OCI-LY7 (cell line): Measurements from ENCODE around the gene SEMA3F. TPM values are rescaled to one million over a fixed set of nuclear protein-coding genes. Genes with fewer than 3 reads are reported as not detected.

ENCODE experiments used
- BruUV-seq: library from RNA; stranded (reverse); fragments of 400-500 nt; replicated peaks from 2 replicates; lab custom pipeline; 2021; lab: Mats Ljungman, UMichigan
- CTCF ChIA-PET: fragments of 300-600 bp; sonication (Branson Sonifier 250); formaldehyde crosslinking; loops from one replicate; lab custom pipeline; 2022; ENCODE audit warnings: antibody characterized with exemption; ENCODE audit not compliant: unreplicated experiment; lab: Charles Lee
- POLR2A ChIA-PET: fragments of 300-600 bp; sonication (Branson Sonifier 250); formaldehyde crosslinking; loops from one replicate; lab custom pipeline; 2022; ENCODE audit warnings: antibody characterized with exemption; lab: Charles Lee
- DNase-seq: peaks from one replicate; pipeline ENCODE4 v3.0.0-alpha.2; 2015; ENCODE audit warnings: low spot score
- H2AFZ ChIP-seq: fragments of 200-600 bp; sonication (generic), shearing (Covaris generic); 2 replicates; pipeline ENCODE4 v1.6.1; 2014; ENCODE audit warnings: mild to moderate bottlenecking, antibody characterized with exemption, low read length, moderate library complexity
- H3K27ac ChIP-seq: fragments of 200-600 bp; sonication (generic); 2 replicates; pipeline ENCODE4 v1.5.1; 2014; ENCODE audit warnings: mixed run types, low read depth, mild to moderate bottlenecking, moderate library complexity, low read length, inconsistent platforms; ENCODE audit not compliant: poor library complexity, severe bottlenecking
- H3K36me3 ChIP-seq: fragments of 200-600 bp; sonication (generic); 2 replicates; pipeline ENCODE4 v1.6.1; 2014; ENCODE audit warnings: mild to moderate bottlenecking, antibody characterized with exemption, low read length, moderate library complexity, mixed read lengths; ENCODE audit not compliant: insufficient read depth
- H3K4me1 ChIP-seq: fragments of 200-600 bp; sonication (generic); 2 replicates; pipeline ENCODE4 v1.5.1; 2014; ENCODE audit warnings: mild to moderate bottlenecking, low read length; ENCODE audit not compliant: insufficient read depth, poor library complexity, severe bottlenecking
- H3K4me2 ChIP-seq: fragments of 200-600 bp; sonication (generic); 2 replicates; pipeline ENCODE4 v1.6.1; 2014; ENCODE audit warnings: mild to moderate bottlenecking, low read length
- H3K4me3 ChIP-seq: fragments of 200-600 bp; sonication (generic); 2 replicates; pipeline ENCODE4 v1.5.1; 2014; ENCODE audit warnings: mild to moderate bottlenecking, low read depth, low read length; ENCODE audit not compliant: poor library complexity, severe bottlenecking
- H3K79me2 ChIP-seq: fragments of 200-600 bp; sonication (generic); 2 replicates; pipeline ENCODE4 v1.6.1; 2016; ENCODE audit warnings: low read depth, mild to moderate bottlenecking, low read length, moderate library complexity, mixed read lengths; ENCODE audit not compliant: insufficient read depth
- H3K9me2 ChIP-seq: fragments of 200-600 bp; sonication (generic); 2 replicates; pipeline ENCODE4 v1.6.1; 2016; ENCODE audit warnings: mild to moderate bottlenecking, low read length, mixed read lengths; ENCODE audit not compliant: insufficient read depth
- H3K9me3 ChIP-seq: fragments of 200-600 bp; sonication (generic); 2 replicates; pipeline ENCODE4 v1.6.1; 2014; ENCODE audit warnings: mild to moderate bottlenecking, mixed run types, low read length, mixed read lengths
- H4K20me1 ChIP-seq: fragments of 200-600 bp; sonication (generic); 2 replicates; pipeline ENCODE4 v1.6.1; 2014; ENCODE audit warnings: mild to moderate bottlenecking, antibody characterized with exemption, low read length, moderate library complexity, mixed read lengths; ENCODE audit not compliant: insufficient read depth
- EZH2phosphoT487 ChIP-seq: fragments of 200-600 bp; sonication (generic); IDR thresholded peaks from 2 replicates; pipeline ENCODE4 v1.6.1; 2018; ENCODE audit warnings: low read depth, borderline replicate concordance, mild to moderate bottlenecking, mixed run types, antibody characterized with exemption, low read length, moderate library complexity, mixed read lengths
- intact Hi-C: fragments of 100-400 bp; cut with micrococcal nuclease; formaldehyde crosslinking; loops from one replicate; pipeline ENCODE4 v1.10.0; 2022; ENCODE audit not compliant: unreplicated experiment
- total RNA-seq, 2 experiments: library from RNA; depleted of rRNA in 1 of 2; stranded (reverse); fragments of >200 nt in 1 of 2; shearing (Covaris generic) in 1 of 2; gene quantifications; 2 replicates each; pipeline ENCODE4 v1.2.3, GENCODE V29; 2014 to 2022
- TF ChIP-seq, protein P1 (sequence below): fragments of 200-600 bp; sonication (generic); conservative IDR thresholded peaks from 2 replicates; pipeline ENCODE4 v1.5.1; 2014; ENCODE audit warnings: mild to moderate bottlenecking, antibody characterized with exemption, low read length, moderate library complexity, mixed read lengths

SEMA3F gene
- total RNA-seq, 2 experiments from 2014 or later: 0.84 TPM; not detected in 1

DNA sequence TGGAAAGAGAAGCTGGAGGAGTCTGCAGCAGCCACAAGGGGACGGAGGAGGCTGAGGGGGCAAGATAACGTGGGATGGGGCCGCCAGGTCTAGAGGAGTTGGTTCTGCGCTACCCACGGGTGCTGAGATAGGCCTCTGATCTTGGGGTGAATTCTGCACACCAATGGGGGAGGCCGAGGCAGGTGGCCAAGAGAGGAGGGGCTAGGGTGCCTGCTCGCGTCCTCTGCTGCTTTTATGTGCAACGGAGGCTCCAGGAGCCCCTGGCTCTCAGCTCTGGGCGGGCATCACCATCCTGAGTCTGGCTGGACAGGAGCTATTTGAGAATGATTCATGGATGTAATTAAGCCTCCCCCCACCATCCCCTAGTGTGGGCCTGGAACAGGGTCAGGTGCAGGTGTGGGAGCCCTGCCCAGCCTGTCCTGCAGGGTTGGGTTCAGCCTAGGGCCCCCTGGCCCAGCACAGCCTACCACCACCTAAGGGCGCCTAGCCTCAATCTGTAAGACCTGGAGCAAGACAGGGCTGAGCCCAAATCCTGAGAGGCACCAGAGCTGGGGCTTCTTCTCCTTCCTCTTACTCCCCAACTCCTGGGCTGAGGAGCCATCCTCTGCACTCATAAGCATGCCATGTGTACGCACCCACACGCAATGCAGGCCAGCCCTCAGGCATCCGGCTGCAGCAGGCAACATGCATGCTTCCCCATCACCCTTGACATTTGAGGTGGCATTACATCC lies 32.3 kb upstream of the SEMA3F start:
- Histone ChIP-seq H3K4me3 (no peak overlapping the region), H3K36me3 (peaks cover 47% of the 10 kb centered on the region), H4K20me1 (no peaks in the 10 kb centered on the region), H3K9me3 (no peaks in the 10 kb centered on the region), H3K79me2 (no peaks in the 10 kb centered on the region), H2AFZ (no peak overlapping the region), H3K4me2 (no peak overlapping the region), H3K9me2 (no peaks in the 10 kb centered on the region), H3K4me1 (no peaks in the 10 kb centered on the region), H3K27ac (no peak overlapping the region)
- intact Hi-C loops: no loop called here
- no TSS peak for BruUV-seq
- ChIA-PET CTCF (no interaction called here), POLR2A (no interaction called here)
- TF ChIP-seq EZH2phosphoT487: no peak
- TF ChIP-seq, protein P1, sequence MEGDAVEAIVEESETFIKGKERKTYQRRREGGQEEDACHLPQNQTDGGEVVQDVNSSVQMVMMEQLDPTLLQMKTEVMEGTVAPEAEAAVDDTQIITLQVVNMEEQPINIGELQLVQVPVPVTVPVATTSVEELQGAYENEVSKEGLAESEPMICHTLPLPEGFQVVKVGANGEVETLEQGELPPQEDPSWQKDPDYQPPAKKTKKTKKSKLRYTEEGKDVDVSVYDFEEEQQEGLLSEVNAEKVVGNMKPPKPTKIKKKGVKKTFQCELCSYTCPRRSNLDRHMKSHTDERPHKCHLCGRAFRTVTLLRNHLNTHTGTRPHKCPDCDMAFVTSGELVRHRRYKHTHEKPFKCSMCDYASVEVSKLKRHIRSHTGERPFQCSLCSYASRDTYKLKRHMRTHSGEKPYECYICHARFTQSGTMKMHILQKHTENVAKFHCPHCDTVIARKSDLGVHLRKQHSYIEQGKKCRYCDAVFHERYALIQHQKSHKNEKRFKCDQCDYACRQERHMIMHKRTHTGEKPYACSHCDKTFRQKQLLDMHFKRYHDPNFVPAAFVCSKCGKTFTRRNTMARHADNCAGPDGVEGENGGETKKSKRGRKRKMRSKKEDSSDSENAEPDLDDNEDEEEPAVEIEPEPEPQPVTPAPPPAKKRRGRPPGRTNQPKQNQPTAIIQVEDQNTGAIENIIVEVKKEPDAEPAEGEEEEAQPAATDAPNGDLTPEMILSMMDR: no peak
- no peak for DNase-seq

DNA sequence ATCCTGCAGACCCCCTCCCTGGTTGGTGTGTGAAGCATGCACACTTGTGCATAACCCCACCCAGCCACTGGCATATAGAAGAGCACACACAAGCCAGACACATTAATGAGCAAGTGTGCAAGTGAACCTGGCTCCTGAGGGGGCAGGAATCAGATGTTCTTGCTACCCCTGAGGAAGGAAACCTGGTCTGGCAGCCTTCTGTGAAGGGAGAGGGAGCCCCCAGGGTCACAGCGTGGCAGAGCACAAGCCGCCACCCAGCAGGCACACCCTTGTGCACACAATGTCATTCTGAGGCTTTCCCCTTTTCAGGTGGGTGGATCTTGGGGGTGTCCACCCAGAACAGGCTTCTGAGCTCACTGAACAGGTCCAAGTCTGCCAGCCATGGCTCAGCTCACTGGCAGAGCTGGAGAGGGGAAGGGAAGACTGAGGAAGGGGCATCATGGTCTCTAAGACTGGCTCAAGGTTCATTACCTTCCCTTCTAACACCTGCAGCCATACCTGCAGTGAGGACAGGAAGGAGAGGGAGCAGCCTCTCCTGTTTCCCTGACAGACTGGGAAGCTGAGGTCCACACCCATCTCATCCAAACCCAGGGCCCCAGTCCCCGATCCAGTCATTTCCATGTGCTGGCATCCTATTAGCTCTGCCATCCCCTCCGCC lies 31.6 kb upstream of the SEMA3F start:
- H3K27ac ChIP-seq: no peak overlapping the region
- no peak overlapping the region for H3K4me3 ChIP-seq
- no peaks in the 10 kb centered on the region for H4K20me1 ChIP-seq
- ChIA-PET CTCF (no interaction called here), POLR2A (no interaction called here)
- DNase-seq: no peak
- H3K36me3 ChIP-seq: peaks cover 40% of the 10 kb centered on the region
- H3K4me2 ChIP-seq: no peak overlapping the region
- H3K4me1 ChIP-seq: no peaks in the 10 kb centered on the region
- no peaks in the 10 kb centered on the region for H3K9me2 ChIP-seq
- BruUV-seq: no TSS peak
- H2AFZ ChIP-seq: no peak overlapping the region
- no peaks in the 10 kb centered on the region for H3K9me3 ChIP-seq
- intact Hi-C loops: no loop called here
- TF ChIP-seq EZH2phosphoT487: no peak
- TF ChIP-seq, protein P1: no peak
- no peaks in the 10 kb centered on the region for H3K79me2 ChIP-seq
